Muscle of leg (tissue), 11 donors: ENCODE data around the gene PHACTR1. TPM values are rescaled to one million over a fixed set of nuclear protein-coding genes. Genes with fewer than 3 reads are reported as not detected.
A peak's percentile ranks its signal among the peaks of the same experiment; 100 is the strongest.

Source experiments
- DNase-seq: peaks from one replicate; pipeline ENCODE4 v3.0.0; 2013
- H3K27ac ChIP-seq: one replicate; pipeline ENCODE4 v1.5.1; 2013; ENCODE audit warnings: mild to moderate bottlenecking, low read length, control low read depth
- H3K27me3 ChIP-seq: one replicate; pipeline ENCODE4 v1.6.1; 2013; ENCODE audit warnings: low read length; ENCODE audit not compliant: control insufficient read depth, insufficient read depth
- H3K36me3 ChIP-seq: one replicate; pipeline ENCODE4 v1.6.1; 2013; ENCODE audit warnings: low read length; ENCODE audit not compliant: control insufficient read depth, insufficient read depth
- H3K4me1 ChIP-seq: one replicate; pipeline ENCODE4 v1.6.1; 2013; ENCODE audit warnings: low read length; ENCODE audit not compliant: control insufficient read depth, insufficient read depth
- H3K4me3 ChIP-seq: one replicate; pipeline ENCODE4 v1.5.1; 2013; ENCODE audit warnings: low read length, control low read depth
- H3K9me3 ChIP-seq: replicated peaks from 2 replicates; pipeline ENCODE4 v1.6.1; 2013; ENCODE audit warnings: low read depth, low read length; ENCODE audit not compliant: control insufficient read depth
- WGBS: methylation state at CpG from one replicate; pipeline ENCODE4 v1.1.5; 2013; ENCODE audit warnings: missing lambda C conversion rate; ENCODE audit not compliant: insufficient coverage; 5-methylcytosine and 5-hydroxymethylcytosine counted together
- polyA plus RNA-seq, 8 donors: library from polyadenylated mRNA; unstranded; fragments of 120-200 nt; gene quantifications; one replicate each; pipeline versions ENCODE4 v1.2.1 to v1.2.3, GENCODE V29; 2013; ENCODE audit warnings: inconsistent platforms in 1 of 8, low replicate concordance in 1 of 8; ENCODE audit not compliant: insufficient read length in 8 of 8, insufficient read depth in 1 of 8
- total RNA-seq: library from RNA; stranded (reverse); fragments of 120-200 nt; gene quantifications from one replicate; pipeline ENCODE4 v1.2.4, GENCODE V29; 2013

The PHACTR1 gene
- total and polyA plus RNA-seq, 9 donors = 3.8 to 9.4 (median 4.6) TPM

GRCh38 chr6:13011612-13012146 is 295.1 kb downstream of the PHACTR1 start:
- no peak overlapping the region for H3K27ac ChIP-seq
- H3K4me1 ChIP-seq = peaks cover 15% of the 10 kb centered on the region
- no peaks in the 10 kb centered on the region for H3K36me3 ChIP-seq
- H3K27me3 ChIP-seq = peaks cover 43% of the 10 kb centered on the region
- DNase-seq = no peak
- WGBS = 80% methylated on average over 1 of the region's 5 CpGs
- H3K9me3 ChIP-seq = no peaks in the 10 kb centered on the region
- H3K4me3 ChIP-seq = no peak overlapping the region

GRCh38 chr6:13012296-13012695 is 295.7 kb downstream of the PHACTR1 start:
- Histone ChIP-seq H3K27me3 (peaks cover 43% of the 10 kb centered on the region), H3K4me1 (peaks cover 15% of the 10 kb centered on the region)
- WGBS = 89% methylated on average over 1 of the region's 1 CpG

GRCh38 chr6:13012977-13013680 is 296.6 kb downstream of the PHACTR1 start:
- H3K27ac ChIP-seq = no peak overlapping the region
- H3K9me3 ChIP-seq = no peaks in the 10 kb centered on the region
- 5% methylated on average over 16 of the region's 21 CpGs for WGBS
- H3K4me1 ChIP-seq = peaks cover 15% of the 10 kb centered on the region
- H3K27me3 ChIP-seq = peaks cover 43% of the 10 kb centered on the region
- DNase-seq = peak; percentile 36
- H3K4me3 ChIP-seq = peak overlapping the region; percentile 45
- no peaks in the 10 kb centered on the region for H3K36me3 ChIP-seq

More at GRCh38 chr6:13012296-13012695, 295.7 kb downstream of the PHACTR1 start:
- peak; percentile 7 for DNase-seq
- no peaks in the 10 kb centered on the region for H3K9me3 ChIP-seq
- no peak overlapping the region for H3K27ac ChIP-seq
- no peak overlapping the region for H3K4me3 ChIP-seq
- no peaks in the 10 kb centered on the region for H3K36me3 ChIP-seq

- Histone ChIP-seq H3K4me1 (peaks cover 15% of the 10 kb centered on the region), H3K27ac (no peak overlapping the region), H3K36me3 (no peaks in the 10 kb centered on the region), H3K4me3 (peak overlapping the region; percentile 51), H3K27me3 (peaks cover 43% of the 10 kb centered on the region), H3K9me3 (no peaks in the 10 kb centered on the region)
- DNase-seq = peak; percentile 54
- WGBS = under 1% methylated on average over 62 of the region's 83 CpGs
Observed at GRCh38 chr6:13013681-13014503, 297.3 kb downstream of the PHACTR1 start.

GRCh38 chr6:13014504-13015378 is 298.2 kb downstream of the PHACTR1 start:
- DNase-seq = peak; percentile 26
- H3K9me3 ChIP-seq = no peaks in the 10 kb centered on the region
- H3K27ac ChIP-seq = no peak overlapping the region
- H3K27me3 ChIP-seq = peaks cover 43% of the 10 kb centered on the region
- no peaks in the 10 kb centered on the region for H3K36me3 ChIP-seq
- peak overlapping the region; percentile 51 for H3K4me3 ChIP-seq
- peaks cover 15% of the 10 kb centered on the region for H3K4me1 ChIP-seq
- WGBS = 19% methylated on average over 40 of the region's 40 CpGs

- peaks cover 15% of the 10 kb centered on the region for H3K4me1 ChIP-seq
- H3K9me3 ChIP-seq = no peaks in the 10 kb centered on the region
- 60% methylated on average over 1 of the region's 3 CpGs for WGBS
- H3K4me3 ChIP-seq = no peak overlapping the region
- no peak overlapping the region for H3K27ac ChIP-seq
- DNase-seq = no peak
- no peaks in the 10 kb centered on the region for H3K36me3 ChIP-seq
- peaks cover 43% of the 10 kb centered on the region for H3K27me3 ChIP-seq
Observed at GRCh38 chr6:13015379-13015681, 298.8 kb downstream of the PHACTR1 start.

GRCh38 chr6:13024616-13025015 is 308.0 kb downstream of the PHACTR1 start:
- H3K4me1 ChIP-seq = no peaks in the 10 kb centered on the region
- no peaks in the 10 kb centered on the region for H3K27me3 ChIP-seq
- no peak overlapping the region for H3K27ac ChIP-seq
- H3K36me3 ChIP-seq = no peaks in the 10 kb centered on the region
- no CpG with 5 or more reads among the region's 2 CpGs for WGBS
- H3K4me3 ChIP-seq = no peak overlapping the region
- DNase-seq = no peak
- no peaks in the 10 kb centered on the region for H3K9me3 ChIP-seq

- no peaks in the 10 kb centered on the region for H3K4me1 ChIP-seq
- no peak for DNase-seq
- 50% methylated on average over 1 of the region's 5 CpGs for WGBS
Observed at GRCh38 chr6:13025893-13026499, 309.4 kb downstream of the PHACTR1 start.

GRCh38 chr6:13026557-13026956 is 310.0 kb downstream of the PHACTR1 start:
- WGBS = 31% methylated on average over 3 of the region's 5 CpGs
- Histone ChIP-seq H3K4me1 (no peaks in the 10 kb centered on the region), H3K4me3 (no peak overlapping the region), H3K27me3 (no peaks in the 10 kb centered on the region), H3K9me3 (no peaks in the 10 kb centered on the region), H3K27ac (no peak overlapping the region), H3K36me3 (no peaks in the 10 kb centered on the region)
- DNase-seq = no peak

More at GRCh38 chr6:13025893-13026499, 309.4 kb downstream of the PHACTR1 start:
- Histone ChIP-seq H3K36me3 (no peaks in the 10 kb centered on the region), H3K4me3 (no peak overlapping the region), H3K9me3 (no peaks in the 10 kb centered on the region), H3K27ac (no peak overlapping the region), H3K27me3 (no peaks in the 10 kb centered on the region)
